Measurements from ENCODE around the gene HOXC13.

The HOXC13 gene

GRCh38 chr12:53982648-53983567 lies 44.3 kb downstream of the HOXC13 start:
- peaks cover 2 to 5% of the 10 kb centered on the region in 2 donors for H3K4me1 ChIP-seq (ENCODE audit: control insufficient read depth in 2 of 2, insufficient read depth in 2 of 2, low read length in 2 of 2)
- no peak overlapping the region for H3K27ac ChIP-seq (ENCODE audit: low read depth in 2 of 2, low read length in 2 of 2)
- H3K9ac ChIP-seq (ENCODE audit: low read depth in 1 of 2, low read length in 2 of 2), result no peak overlapping the region

GRCh38 chr12:53983568-53983949 lies 44.9 kb downstream of the HOXC13 start:
- Histone ChIP-seq H3K4me3 (ENCODE audit: low read length in 2 of 2) (no peak overlapping the region), H3K27ac (ENCODE audit: low read depth in 2 of 2, low read length in 2 of 2) (no peak overlapping the region), H3K4me1 (ENCODE audit: control insufficient read depth in 2 of 2, insufficient read depth in 2 of 2, low read length in 2 of 2) (peaks cover 2 to 4% of the 10 kb centered on the region in 2 donors), H3K36me3 (ENCODE audit: control insufficient read depth in 2 of 2, insufficient read depth in 2 of 2, low read length in 2 of 2) (no peaks in the 10 kb centered on the region), H3K27me3 (ENCODE audit: control insufficient read depth in 2 of 2, insufficient read depth in 2 of 2, low read length in 2 of 2) (peaks cover 88 to 93% of the 10 kb centered on the region in 2 donors), H3K9me3 (ENCODE audit: control insufficient read depth in 2 of 2, low read length in 2 of 2) (no peaks in the 10 kb centered on the region), H3K9ac (ENCODE audit: low read depth in 1 of 2, low read length in 2 of 2) (no peak overlapping the region)

More at GRCh38 chr12:53982648-53983567, 44.3 kb downstream of the HOXC13 start:
- Histone ChIP-seq H3K36me3 (ENCODE audit: control insufficient read depth in 2 of 2, insufficient read depth in 2 of 2, low read length in 2 of 2) (no peaks in the 10 kb centered on the region), H3K9me3 (ENCODE audit: control insufficient read depth in 2 of 2, low read length in 2 of 2) (no peaks in the 10 kb centered on the region), H3K4me3 (ENCODE audit: low read length in 2 of 2) (no peak overlapping the region), H3K27me3 (ENCODE audit: control insufficient read depth in 2 of 2, insufficient read depth in 2 of 2, low read length in 2 of 2) (peaks cover 86 to 91% of the 10 kb centered on the region in 2 donors)

GRCh38 chr12:53983950-53984572 lies 45.4 kb downstream of the HOXC13 start:
- H3K36me3 ChIP-seq (ENCODE audit: control insufficient read depth in 2 of 2, insufficient read depth in 2 of 2, low read length in 2 of 2), result no peaks in the 10 kb centered on the region
- H3K27ac ChIP-seq (ENCODE audit: low read depth in 2 of 2, low read length in 2 of 2), result no peak overlapping the region
- peaks cover 87 to 94% of the 10 kb centered on the region in 2 donors for H3K27me3 ChIP-seq (ENCODE audit: control insufficient read depth in 2 of 2, insufficient read depth in 2 of 2, low read length in 2 of 2)
- H3K4me3 ChIP-seq (ENCODE audit: low read length in 2 of 2), result no peak overlapping the region
- no peak overlapping the region for H3K9ac ChIP-seq (ENCODE audit: low read depth in 1 of 2, low read length in 2 of 2)
- H3K9me3 ChIP-seq (ENCODE audit: control insufficient read depth in 2 of 2, low read length in 2 of 2), result no peaks in the 10 kb centered on the region
- peaks cover 0 to 2% of the 10 kb centered on the region in 2 donors for H3K4me1 ChIP-seq (ENCODE audit: control insufficient read depth in 2 of 2, insufficient read depth in 2 of 2, low read length in 2 of 2)

- Histone ChIP-seq H3K27ac (ENCODE audit: low read depth in 2 of 2, low read length in 2 of 2) (no peak within 1 kb of the TSS), H3K4me3 (ENCODE audit: low read length in 2 of 2) (no peak within 1 kb of the TSS), H3K9ac (ENCODE audit: low read depth in 1 of 2, low read length in 2 of 2) (no peak within 1 kb of the TSS), H3K9me3 (ENCODE audit: control insufficient read depth in 2 of 2, low read length in 2 of 2) (no peaks in the 10 kb centered on the region), H3K27me3 (ENCODE audit: control insufficient read depth in 2 of 2, insufficient read depth in 2 of 2, low read length in 2 of 2) (peaks cover 85 to 95% of the 10 kb centered on the region in 2 donors), H3K4me1 (ENCODE audit: control insufficient read depth in 2 of 2, insufficient read depth in 2 of 2, low read length in 2 of 2) (peaks cover 0 to 8% of the 10 kb centered on the region in 2 donors), H3K36me3 (ENCODE audit: control insufficient read depth in 2 of 2, insufficient read depth in 2 of 2, low read length in 2 of 2) (no peaks in the 10 kb centered on the region)
Observed at GRCh38 chr12:53984901-53985691, 46.5 kb downstream of the HOXC13 start, which contains the start of gene HOXC10. Gene HOXC10, plus strand, starts transcription at chr12:53985146. Its CDS starts 114 bp downstream, at chr12:53985260.

GRCh38 chr12:53985692-53985993 lies 47.0 kb downstream of the HOXC13 start:
- Histone ChIP-seq H3K9me3 (ENCODE audit: control insufficient read depth in 2 of 2, low read length in 2 of 2) (no peaks in the 10 kb centered on the region), H3K27me3 (ENCODE audit: control insufficient read depth in 2 of 2, insufficient read depth in 2 of 2, low read length in 2 of 2) (peaks cover 88 to 95% of the 10 kb centered on the region in 2 donors), H3K27ac (ENCODE audit: low read depth in 2 of 2, low read length in 2 of 2) (no peak overlapping the region), H3K36me3 (ENCODE audit: control insufficient read depth in 2 of 2, insufficient read depth in 2 of 2, low read length in 2 of 2) (no peaks in the 10 kb centered on the region), H3K9ac (ENCODE audit: low read depth in 1 of 2, low read length in 2 of 2) (no peak overlapping the region), H3K4me1 (ENCODE audit: control insufficient read depth in 2 of 2, insufficient read depth in 2 of 2, low read length in 2 of 2) (peaks cover 0 to 8% of the 10 kb centered on the region in 2 donors), H3K4me3 (ENCODE audit: low read length in 2 of 2) (no peak overlapping the region)

- Histone ChIP-seq H3K27me3 (ENCODE audit: control insufficient read depth in 2 of 2, insufficient read depth in 2 of 2, low read length in 2 of 2) (peaks cover 88 to 95% of the 10 kb centered on the region in 2 donors), H3K9ac (ENCODE audit: low read depth in 1 of 2, low read length in 2 of 2) (no peak overlapping the region), H3K9me3 (ENCODE audit: control insufficient read depth in 2 of 2, low read length in 2 of 2) (no peaks in the 10 kb centered on the region), H3K36me3 (ENCODE audit: control insufficient read depth in 2 of 2, insufficient read depth in 2 of 2, low read length in 2 of 2) (no peaks in the 10 kb centered on the region), H3K27ac (ENCODE audit: low read depth in 2 of 2, low read length in 2 of 2) (no peak overlapping the region), H3K4me1 (ENCODE audit: control insufficient read depth in 2 of 2, insufficient read depth in 2 of 2, low read length in 2 of 2) (peaks cover 0 to 8% of the 10 kb centered on the region in 2 donors), H3K4me3 (ENCODE audit: low read length in 2 of 2) (no peak overlapping the region)
Observed at GRCh38 chr12:53985994-53986685, 47.5 kb downstream of the HOXC13 start.

- Histone ChIP-seq H3K4me1 (ENCODE audit: control insufficient read depth in 2 of 2, insufficient read depth in 2 of 2, low read length in 2 of 2) (peaks cover 0 to 8% of the 10 kb centered on the region in 2 donors), H3K27me3 (ENCODE audit: control insufficient read depth in 2 of 2, insufficient read depth in 2 of 2, low read length in 2 of 2) (peaks cover 88 to 95% of the 10 kb centered on the region in 2 donors), H3K4me3 (ENCODE audit: low read length in 2 of 2) (no peak overlapping the region), H3K9ac (ENCODE audit: low read depth in 1 of 2, low read length in 2 of 2) (no peak overlapping the region), H3K9me3 (ENCODE audit: control insufficient read depth in 2 of 2, low read length in 2 of 2) (no peaks in the 10 kb centered on the region), H3K36me3 (ENCODE audit: control insufficient read depth in 2 of 2, insufficient read depth in 2 of 2, low read length in 2 of 2) (no peaks in the 10 kb centered on the region), H3K27ac (ENCODE audit: low read depth in 2 of 2, low read length in 2 of 2) (no peak overlapping the region)
Observed at GRCh38 chr12:53986686-53987483, 48.3 kb downstream of the HOXC13 start.

GRCh38 chr12:53987787-53988230 lies 49.2 kb downstream of the HOXC13 start:
- Histone ChIP-seq H3K27ac (ENCODE audit: low read depth in 2 of 2, low read length in 2 of 2) (no peak overlapping the region), H3K27me3 (ENCODE audit: control insufficient read depth in 2 of 2, insufficient read depth in 2 of 2, low read length in 2 of 2) (peaks cover 87 to 93% of the 10 kb centered on the region in 2 donors)

More at GRCh38 chr12:53987787-53988230, 49.2 kb downstream of the HOXC13 start:
- no peaks in the 10 kb centered on the region for H3K36me3 ChIP-seq (ENCODE audit: control insufficient read depth in 2 of 2, insufficient read depth in 2 of 2, low read length in 2 of 2)
- H3K4me1 ChIP-seq (ENCODE audit: control insufficient read depth in 2 of 2, insufficient read depth in 2 of 2, low read length in 2 of 2), result peaks cover 0 to 8% of the 10 kb centered on the region in 2 donors
- no peaks in the 10 kb centered on the region for H3K9me3 ChIP-seq (ENCODE audit: control insufficient read depth in 2 of 2, low read length in 2 of 2)
- no peak overlapping the region for H3K4me3 ChIP-seq (ENCODE audit: low read length in 2 of 2)
- no peak overlapping the region for H3K9ac ChIP-seq (ENCODE audit: low read depth in 1 of 2, low read length in 2 of 2)

All from mucosa of rectum (tissue), 2 donors.